OCI-M2 (cell line): ENCODE results near the gene COL4A3.

Experiments used
- DNase-seq: peaks from one replicate; lab custom pipeline; 2025; ENCODE audit not compliant: unreplicated experiment; lab: John Stamatoyannopoulos, UW

The COL4A3 gene

GRCh38 chr2:227285741-227286236 lies 121.4 kb downstream of the COL4A3 start:
- no peak for DNase-seq

DNA sequence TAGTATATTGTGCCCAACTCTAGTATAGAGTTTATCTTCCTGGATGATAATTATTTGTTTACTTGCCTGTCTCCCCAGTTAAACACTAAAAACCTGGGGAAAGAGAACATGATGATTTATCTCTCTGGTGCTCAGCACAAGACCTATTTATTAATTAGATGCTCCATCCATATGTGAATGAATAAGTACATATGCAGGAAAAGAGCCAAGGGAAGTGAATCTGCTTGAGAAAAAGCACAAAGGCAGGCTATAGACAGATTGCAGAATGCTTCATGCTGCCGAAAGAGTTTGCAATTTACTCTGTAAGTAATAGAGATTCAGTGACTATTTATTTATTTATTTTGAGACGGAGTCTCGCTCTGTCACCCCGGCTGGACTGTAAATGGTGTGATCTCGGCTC lies 123.3 kb downstream of the COL4A3 start:
- no peak for DNase-seq

- DNase-seq = no peak
Measured at GRCh38 chr2:227292314-227292713, 127.9 kb downstream of the COL4A3 start.

- no peak for DNase-seq
Measured at GRCh38 chr2:227293531-227293930, 129.1 kb downstream of the COL4A3 start.

GRCh38 chr2:227295806-227296205 lies 131.4 kb downstream of the COL4A3 start:
- DNase-seq = no peak

DNA sequence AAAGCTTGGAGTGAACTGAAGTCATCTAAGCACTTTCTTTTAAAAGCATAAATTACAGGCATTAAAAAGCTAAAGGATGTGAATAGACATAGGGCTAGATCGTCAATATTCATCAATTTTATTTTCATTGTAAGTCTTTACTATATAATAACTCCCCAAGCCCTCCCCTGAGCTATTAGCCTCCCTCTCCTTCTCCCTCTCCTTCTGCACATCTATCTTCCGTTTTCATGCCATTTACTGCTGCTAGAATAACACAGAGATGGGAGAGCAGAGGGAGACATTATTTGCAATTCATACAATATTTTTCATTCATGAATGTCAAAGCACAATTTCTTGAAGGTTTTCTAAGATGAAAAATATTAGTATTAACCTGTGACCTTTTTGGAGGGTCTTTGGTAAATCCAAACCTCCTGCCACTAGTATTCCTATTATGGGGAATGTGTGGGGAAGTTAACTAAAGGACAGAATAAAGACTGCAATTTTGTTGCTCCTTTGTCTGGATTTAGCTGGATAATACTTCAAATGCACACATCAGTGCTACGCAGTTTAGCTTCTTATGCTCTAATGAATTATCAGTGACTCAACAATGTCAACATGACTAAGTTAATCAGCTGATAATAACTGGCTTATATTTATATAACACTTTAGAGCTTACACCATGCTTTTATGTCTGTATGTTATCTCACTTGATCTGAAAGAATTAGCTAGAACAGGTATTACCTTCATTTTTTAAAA lies 132.4 kb downstream of the COL4A3 start:
- no peak for DNase-seq

DNA sequence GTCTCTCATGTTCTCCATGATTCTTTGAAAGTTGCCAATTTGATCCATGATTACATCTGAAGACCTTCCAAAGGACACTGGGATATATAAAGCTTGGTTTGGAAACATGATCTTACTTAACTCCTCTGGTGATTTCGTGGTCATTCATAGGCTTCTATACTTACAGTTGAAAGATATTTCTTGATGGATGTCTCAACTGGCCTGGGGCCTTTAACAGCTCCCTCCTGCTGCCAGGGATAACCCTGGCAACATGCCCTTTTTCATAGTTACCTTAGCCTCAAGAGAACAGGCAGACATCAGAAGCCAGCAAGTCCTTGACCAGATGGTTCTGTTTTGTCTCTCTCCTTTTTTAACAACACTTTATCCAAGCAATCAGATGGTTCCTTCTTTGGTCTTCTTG lies 137.1 kb downstream of the COL4A3 start:
- DNase-seq = no peak

GRCh38 chr2:227308784-227309183 lies 144.4 kb downstream of the COL4A3 start:
- no peak for DNase-seq

DNA sequence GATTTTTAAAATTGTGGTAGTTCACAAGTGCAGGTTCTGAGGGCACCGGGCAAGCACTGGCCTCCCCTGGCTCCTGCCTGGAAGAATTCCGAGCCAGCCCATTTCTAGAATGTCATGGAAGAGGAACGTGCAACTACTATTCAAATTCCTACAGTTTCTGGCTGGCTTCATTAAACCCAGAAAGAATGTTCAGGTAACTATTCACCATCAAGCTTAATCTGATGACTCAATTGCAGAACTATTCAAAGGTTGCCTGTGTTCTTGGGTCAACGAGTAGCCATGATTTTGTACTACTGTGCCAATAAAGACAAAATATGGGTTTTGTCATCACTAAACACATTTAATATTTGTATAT lies 146.3 kb downstream of the COL4A3 start:
- DNase-seq = no peak

GRCh38 chr2:227311861-227312506 lies 147.6 kb downstream of the COL4A3 start:
- DNase-seq = no peak

- no peak for DNase-seq
Measured at GRCh38 chr2:227312579-227312978, 148.2 kb downstream of the COL4A3 start.

- no peak for DNase-seq
Measured at GRCh38 chr2:227313310-227313709, 148.9 kb downstream of the COL4A3 start.

GRCh38 chr2:227317834-227318233 lies 153.4 kb downstream of the COL4A3 start:
- no peak for DNase-seq

GRCh38 chr2:227320305-227321094 lies 156.1 kb downstream of the COL4A3 start:
- no peak for DNase-seq

DNA sequence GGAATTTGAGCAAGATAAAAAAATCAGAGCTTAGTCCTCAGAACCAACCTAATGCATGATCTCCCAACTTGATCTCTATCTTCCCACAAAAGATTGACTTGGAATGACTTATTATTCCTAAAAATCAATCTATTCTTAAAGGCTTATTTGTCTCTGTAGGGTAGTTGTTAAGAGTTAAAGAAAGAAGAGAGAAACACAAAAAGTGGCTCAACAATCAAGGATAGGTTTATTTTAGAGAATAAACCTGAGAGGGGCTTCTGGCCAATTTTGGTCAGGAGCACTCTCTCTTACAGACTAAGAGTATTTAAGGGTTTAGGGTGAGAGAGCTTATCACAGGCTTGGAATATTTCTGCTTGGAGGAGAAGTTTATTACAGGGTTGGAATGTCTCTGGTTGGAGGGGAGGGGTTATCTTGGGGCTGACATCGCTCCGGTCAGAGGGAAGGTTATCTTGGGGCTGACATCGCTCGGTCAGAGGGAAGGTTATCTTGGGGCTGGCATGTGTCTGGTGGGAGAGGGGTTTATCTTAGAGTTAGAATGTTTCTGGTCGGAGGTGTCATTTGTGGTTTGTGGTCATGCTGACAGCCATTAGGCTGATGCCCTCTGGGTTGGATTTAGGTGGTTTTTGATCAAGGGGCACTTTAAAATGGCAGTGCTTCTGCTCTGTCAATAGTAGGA lies 158.2 kb downstream of the COL4A3 start:
- no peak for DNase-seq

DNA sequence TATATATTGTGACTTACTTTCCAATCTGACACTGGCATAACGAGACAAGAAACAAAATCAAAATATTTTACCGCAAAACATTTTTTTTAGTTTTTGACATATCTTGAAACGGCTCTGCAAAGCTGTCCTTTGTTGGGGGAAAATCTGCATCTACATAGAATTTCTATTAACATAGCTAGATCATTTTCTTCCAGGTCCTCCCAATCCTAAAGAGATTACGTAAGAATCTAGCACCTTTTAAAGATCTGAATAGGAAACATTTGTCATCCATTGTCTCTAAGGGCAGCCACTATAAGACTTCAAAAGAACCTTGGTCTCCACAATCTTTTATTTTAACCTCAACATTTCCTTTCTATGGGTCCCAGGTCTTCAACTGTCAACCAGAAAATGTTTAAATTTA lies 159.4 kb downstream of the COL4A3 start:
- DNase-seq = no peak

DNA sequence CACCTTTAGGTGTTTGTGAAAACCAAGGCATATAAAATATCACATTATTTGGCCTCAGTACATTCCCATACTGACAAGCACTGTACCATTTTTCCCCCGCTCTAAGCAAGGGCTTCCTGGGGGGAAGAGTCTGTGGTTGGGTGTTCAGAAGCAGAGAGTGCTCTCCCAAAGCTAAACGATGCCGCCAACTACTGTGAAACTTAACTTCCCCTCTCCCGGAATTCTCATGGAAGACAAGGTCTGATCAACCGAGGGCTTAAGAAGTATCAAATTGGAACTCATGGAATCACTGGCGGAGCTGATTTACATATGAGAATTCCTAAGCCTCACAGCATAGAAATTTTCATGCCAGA lies 160.2 kb downstream of the COL4A3 start:
- DNase-seq = no peak

DNA sequence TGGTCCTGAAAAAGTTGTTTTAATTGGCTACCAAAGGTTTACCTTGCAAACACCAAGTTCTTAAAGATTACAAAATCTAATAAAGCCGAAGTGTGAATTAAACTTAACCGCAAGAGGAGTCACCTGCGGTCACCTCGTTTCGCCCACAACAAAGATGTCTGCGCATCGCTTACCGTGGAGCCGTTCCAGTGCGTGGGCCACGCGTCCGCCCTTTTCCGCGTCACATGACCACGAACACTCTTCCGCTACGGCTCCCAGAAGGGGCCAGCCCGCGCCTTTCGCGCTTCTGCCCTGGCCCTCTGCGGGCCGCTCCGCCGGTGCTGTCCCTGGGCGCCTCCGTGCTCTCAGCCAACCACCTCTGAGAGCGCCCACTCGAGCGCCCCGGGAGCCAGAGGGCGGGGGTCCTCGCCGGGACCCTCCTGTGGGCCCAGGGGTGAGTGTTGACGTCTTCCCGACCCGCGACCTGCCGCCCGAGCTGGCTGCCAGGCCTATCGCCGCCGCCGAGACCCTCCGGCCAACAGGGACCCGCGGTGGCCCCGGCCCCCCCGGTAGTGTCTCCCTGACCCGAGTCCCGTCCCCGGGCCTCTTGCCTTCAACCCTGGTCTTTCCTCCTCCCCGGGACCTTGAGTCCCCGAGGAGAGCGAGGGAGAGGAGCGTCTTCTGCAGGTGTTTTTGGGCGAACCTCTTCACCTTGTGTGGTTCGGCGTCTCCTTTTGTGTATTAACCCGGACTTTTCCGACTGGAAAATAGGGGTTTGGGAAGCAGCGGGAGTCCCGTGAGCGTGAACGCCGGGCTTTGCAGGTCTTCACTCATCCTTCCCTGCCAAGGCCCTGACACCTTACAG lies 160.8 kb downstream of the COL4A3 start, which contains the start of gene MFF:
TSS of gene MFF (plus strand) at position 257 of the 844 bp plus-strand sequence. CDS start 5,415 bp downstream, outside the sequence.
- no peak for DNase-seq

- no peak for DNase-seq
Measured at GRCh38 chr2:227325839-227326195, 161.4 kb downstream of the COL4A3 start.

DNA sequence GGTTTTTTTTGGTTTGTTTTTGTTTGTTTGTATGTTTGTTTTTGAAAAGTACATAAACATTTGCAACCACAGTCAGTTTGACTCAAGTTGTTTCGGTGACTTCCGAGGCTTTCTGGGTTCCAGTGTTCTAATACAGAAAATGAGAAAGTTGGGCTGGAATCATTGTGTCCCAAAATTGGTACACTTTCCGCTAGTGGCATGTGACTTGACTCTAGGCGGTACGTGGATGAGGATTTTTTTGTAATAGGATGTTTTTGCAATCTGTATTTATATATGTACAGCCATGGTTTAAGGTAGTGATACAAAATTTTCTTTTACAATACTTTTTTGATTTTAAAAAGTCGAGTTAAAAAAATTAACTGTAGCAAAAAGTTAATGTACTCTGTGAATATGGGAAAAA lies 162.4 kb downstream of the COL4A3 start:
- DNase-seq = no peak
